NCI-H1417 treated with DMSO at 0.1 percent for 48 hours (cell line): Measurements from ENCODE around the gene SMIM29.
A peak's percentile ranks its signal among the peaks of the same experiment; 100 is the strongest.

Source experiments
- DNase-seq: peaks from one replicate; lab custom pipeline; 2025; lab: John Stamatoyannopoulos, UW

Gene SMIM29

GRCh38 chr6:34226066-34226465 is 22.7 kb downstream of the SMIM29 start:
- DNase-seq, result no peak

- no peak for DNase-seq
Observed at GRCh38 chr6:34225551-34225950, 23.3 kb downstream of the SMIM29 start.

- peak; percentile 80 for DNase-seq
Observed at GRCh38 chr6:34223956-34224940, 24.6 kb downstream of the SMIM29 start.

GRCh38 chr6:34223381-34223955 is 25.3 kb downstream of the SMIM29 start:
- no peak for DNase-seq

GRCh38 chr6:34218691-34219090 is 30.1 kb downstream of the SMIM29 start:
- DNase-seq, result no peak

- DNase-seq, result no peak
Observed at GRCh38 chr6:34213772-34214171, 35.0 kb downstream of the SMIM29 start.

- no peak for DNase-seq
Observed at GRCh38 chr6:34207695-34208443, 40.9 kb downstream of the SMIM29 start.

- no peak for DNase-seq
Observed at GRCh38 chr6:34206726-34207125, 42.1 kb downstream of the SMIM29 start.

- no peak for DNase-seq
Observed at GRCh38 chr6:34205916-34206315, 42.9 kb downstream of the SMIM29 start.

GRCh38 chr6:34205466-34205865 is 43.3 kb downstream of the SMIM29 start:
- no peak for DNase-seq

- DNase-seq, result no peak
Observed at GRCh38 chr6:34204693-34205092, 44.1 kb downstream of the SMIM29 start.

GRCh38 chr6:34202329-34203201 is 46.2 kb downstream of the SMIM29 start:
- DNase-seq, result no peak

- DNase-seq, result no peak
Observed at GRCh38 chr6:34201455-34202107, 47.2 kb downstream of the SMIM29 start.

GRCh38 chr6:34200340-34200971 is 48.4 kb downstream of the SMIM29 start:
- no peak for DNase-seq

GRCh38 chr6:34196833-34197195 is 52.0 kb downstream of the SMIM29 start:
- no peak for DNase-seq
